Aorta (tissue), 5 donors: ENCODE results near the gene CCNF. TPM values are rescaled to one million over a fixed set of nuclear protein-coding genes. Genes with fewer than 3 reads are reported as not detected.

Experiments
- ATAC-seq: fragments of 200-7000 bp; cut with Tn5 transposase; one replicate; pipeline ENCODE4 v1.9.1; 2022; ENCODE audit warnings: moderate library complexity; ENCODE audit not compliant: low FRiP score
- DNase-seq, 2 donors: peaks; one replicate each; pipeline ENCODE4 v3.0.0-alpha.2; 2020
- H3K27ac ChIP-seq, 2 donors: one replicate each; pipeline ENCODE4 v1.5.1; 2013; ENCODE audit warnings: low read length in 2 of 2, mild to moderate bottlenecking in 2 of 2, moderate library complexity in 2 of 2, control low read depth in 1 of 2, inconsistent platforms in 1 of 2, low read depth in 1 of 2
- H3K27me3 ChIP-seq, 2 donors: one replicate each; pipeline ENCODE4 v1.6.1; 2013; ENCODE audit warnings: control low read depth in 1 of 2, low read length in 1 of 2, mild to moderate bottlenecking in 1 of 2, moderate library complexity in 1 of 2; ENCODE audit not compliant: insufficient read depth in 2 of 2, control insufficient read depth in 1 of 2
- H3K36me3 ChIP-seq, 2 donors: one replicate each; pipeline ENCODE4 v1.6.1; 2013; ENCODE audit warnings: control low read depth in 1 of 2, low read length in 1 of 2, mild to moderate bottlenecking in 1 of 2; ENCODE audit not compliant: insufficient read depth in 2 of 2, control insufficient read depth in 1 of 2
- H3K4me1 ChIP-seq, 2 donors: one replicate each; pipeline ENCODE4 v1.6.1; 2013; ENCODE audit warnings: low read length in 2 of 2, control low read depth in 1 of 2, mild to moderate bottlenecking in 1 of 2, moderate library complexity in 1 of 2; ENCODE audit not compliant: insufficient read depth in 2 of 2, control insufficient read depth in 1 of 2
- H3K4me3 ChIP-seq, 2 donors: one replicate each; pipeline ENCODE4 v1.5.1; 2013; ENCODE audit warnings: low read length in 2 of 2, control low read depth in 1 of 2, mild to moderate bottlenecking in 1 of 2
- H3K9me3 ChIP-seq: one replicate; pipeline ENCODE4 v1.6.1; 2013; ENCODE audit warnings: mild to moderate bottlenecking, low read length; ENCODE audit not compliant: control insufficient read depth
- WGBS, 2 donors: extraction: QIAGEN DNeasy Blood & Tissue Kit; methylation state at CpG; one replicate each; pipeline ENCODE4 v1.1.7; 2013; 5-methylcytosine and 5-hydroxymethylcytosine counted together
- intact Hi-C, 2 donors: fragments of 100-400 bp; cut with DNase I; formaldehyde crosslinking; loops; one replicate each; pipeline versions ENCODE4 v1.14.2 to v1.15.0; 2022
- polyA plus RNA-seq, 2 donors: library from polyadenylated mRNA; stranded (reverse); fragments of 200-250 nt; gene quantifications; one replicate each; pipeline ENCODE4 v1.2.3, GENCODE V29; 2013
- total RNA-seq, 2 donors: library from RNA; stranded (reverse); fragmentation: NEBNext Ultra II Directional; extraction: Animal tissue kit (Norgen Biotek cat#: 25700); gene quantifications; one replicate each; pipeline ENCODE4 v1.2.1, GENCODE V29; 2021
- donor health status: healthy with polysubstance abuse.
- donor health status: Bipolar disorder and iron deficiency.
- donor health status: DM: no; HTN: no; CAD: no.
- donor health status: DM: no; HTN: no; CAD: no.
- donor health status: DM: yes; HTN: yes; CAD: no.

The CCNF gene
- total and polyA plus RNA-seq, 4 donors: 0.33 to 3.6 (median 0.83) TPM

DNA sequence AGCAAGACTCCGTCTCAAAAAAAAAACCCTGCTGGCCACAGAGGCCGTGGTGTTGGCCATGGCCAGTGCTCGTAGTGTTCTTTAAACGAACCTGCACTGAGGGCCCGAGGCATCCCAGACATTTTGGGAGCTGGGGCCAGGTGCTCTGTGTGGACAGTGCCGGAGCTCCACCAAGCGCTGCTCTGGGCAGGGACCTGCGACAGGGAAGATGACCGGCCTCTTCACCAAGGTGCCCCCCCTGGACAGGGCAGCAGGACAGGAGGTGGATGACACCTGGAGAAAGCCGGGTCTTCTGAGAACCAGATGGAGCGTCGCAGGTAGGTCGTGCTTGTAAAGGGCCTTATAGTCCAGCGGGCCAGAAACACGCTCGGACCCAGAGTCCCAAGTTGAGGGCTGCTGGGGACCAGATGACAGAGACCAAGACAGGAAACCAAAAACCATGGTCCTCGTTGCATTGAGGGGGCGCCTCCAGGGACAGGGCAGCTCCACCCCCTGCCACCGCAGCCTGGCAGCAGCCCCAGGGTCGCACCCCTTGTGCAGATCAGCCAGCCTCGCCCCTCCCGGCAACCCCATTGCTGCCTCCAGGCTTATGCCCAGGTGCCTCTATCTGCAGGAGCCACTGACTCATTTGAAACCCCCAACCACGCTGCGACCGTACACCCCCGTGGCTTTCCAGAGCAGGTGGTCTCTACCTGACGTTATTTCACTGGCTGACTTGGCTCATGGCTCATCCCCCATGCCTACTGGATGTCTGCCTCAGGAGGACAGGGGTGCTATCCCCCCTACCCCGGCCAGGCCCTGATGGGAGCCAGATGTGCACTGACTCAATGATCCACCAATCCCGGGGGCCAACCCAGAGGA is 37.6 kb downstream of the CCNF start:
- Histone ChIP-seq H3K4me1 (no peaks in the 10 kb centered on the region), H3K36me3 (no peaks in the 10 kb centered on the region), H3K27me3 (no peaks in the 10 kb centered on the region), H3K27ac (no peak overlapping the region), H3K4me3 (no peak overlapping the region), H3K9me3 (no peaks in the 10 kb centered on the region)
- WGBS, 2 donors: 80 to 81% methylated on average over 29 of the region's 29 CpGs
- ATAC-seq (no peak), DNase-seq (no peak)
- intact Hi-C loops: no loop called here

DNA sequence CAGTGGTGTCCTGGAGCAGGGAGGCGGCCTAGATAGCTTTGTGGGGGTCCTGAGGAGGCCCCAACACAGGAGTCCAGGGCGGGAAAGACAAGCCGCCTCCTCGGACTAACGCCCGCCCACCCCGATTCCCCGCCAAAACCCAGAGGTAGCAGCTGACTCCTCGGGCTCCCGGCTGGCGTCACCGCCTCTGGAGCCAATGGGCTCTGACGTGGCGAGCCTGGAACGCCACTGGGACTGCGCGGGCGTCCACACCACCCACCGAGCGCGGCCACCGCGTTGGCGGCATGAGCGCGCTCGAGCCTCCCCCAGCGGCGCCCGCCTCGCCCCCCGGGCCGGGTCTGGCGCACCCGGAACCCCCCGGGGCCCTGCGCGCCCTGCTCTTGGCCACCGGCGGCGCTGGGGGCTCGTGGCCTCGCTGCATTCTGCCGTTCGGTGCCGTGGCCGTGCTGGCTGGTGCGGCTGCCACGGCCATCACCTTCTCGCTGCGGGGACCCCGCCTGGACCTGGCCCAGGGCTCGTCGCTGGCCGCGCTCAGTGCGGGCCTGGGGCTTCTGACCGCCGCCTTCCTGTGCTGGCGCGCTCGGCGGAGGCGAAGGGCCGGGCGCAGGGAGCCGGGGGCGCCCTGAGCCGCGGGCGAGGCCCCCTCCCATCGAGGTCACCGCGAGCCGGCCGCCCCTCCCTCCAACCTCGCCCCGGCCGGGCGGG is 38.4 kb downstream of the CCNF start:
- WGBS, 2 donors: 1% methylated on average over 61 to 80 of the region's 80 CpGs
- Histone ChIP-seq H3K27me3 (no peaks in the 10 kb centered on the region), H3K4me1 (no peaks in the 10 kb centered on the region), H3K27ac (no peak overlapping the region), H3K36me3 (no peaks in the 10 kb centered on the region), H3K9me3 (no peaks in the 10 kb centered on the region), H3K4me3 (peak overlapping the region; percentile 17 to 43)
- intact Hi-C loops: no loop called here
- ATAC-seq (peak; percentile 77), DNase-seq (peak; percentile 84 to 94)

DNA sequence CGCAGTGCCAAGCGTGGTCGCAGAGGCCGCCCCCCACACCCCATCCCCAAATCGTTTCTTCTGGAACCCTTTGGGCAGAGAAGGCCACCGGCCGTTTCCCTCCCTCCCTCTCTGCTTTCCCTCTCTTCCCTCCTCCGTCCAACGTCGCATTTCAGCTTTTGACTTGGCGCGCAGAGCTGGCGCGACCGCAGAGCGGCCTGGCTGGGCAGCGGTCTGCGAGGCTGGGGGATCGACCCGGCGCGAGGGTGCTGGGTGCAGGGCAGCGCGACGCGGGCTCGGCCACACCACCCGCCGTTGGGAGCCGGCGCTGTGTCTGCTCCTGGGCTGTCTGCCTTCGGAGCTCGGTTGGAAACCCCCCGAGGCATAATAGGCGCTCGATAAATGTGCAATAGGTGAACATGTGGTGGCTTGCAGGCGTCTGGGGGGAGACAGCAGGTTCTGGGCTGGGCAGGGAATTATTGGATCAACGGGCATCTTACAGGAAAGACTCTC is 39.0 kb downstream of the CCNF start:
- ATAC-seq (peak; percentile 8), DNase-seq (no peak)
- intact Hi-C loops: no loop called here
- Histone ChIP-seq H3K27ac (no peak overlapping the region), H3K27me3 (no peaks in the 10 kb centered on the region), H3K9me3 (no peaks in the 10 kb centered on the region), H3K4me3 (peak overlapping the region; percentile 17 to 43), H3K36me3 (no peaks in the 10 kb centered on the region), H3K4me1 (no peaks in the 10 kb centered on the region)
- WGBS, 2 donors: 0% methylated on average over 33 to 38 of the region's 38 CpGs

GRCh38 chr16:2468725-2469398 is 39.6 kb downstream of the CCNF start:
- 4% methylated on average over 14 of the region's 14 CpGs for whole genome bisulfite sequencing, 2 donors
- intact Hi-C loops: no loop called here
- DNase-seq: no peak
- no peaks in the 10 kb centered on the region for H3K4me1 ChIP-seq
- no peaks in the 10 kb centered on the region for H3K36me3 ChIP-seq
- H3K4me3 ChIP-seq: no peak overlapping the region
- H3K27me3 ChIP-seq: no peaks in the 10 kb centered on the region
- no peaks in the 10 kb centered on the region for H3K9me3 ChIP-seq
- no peak for ATAC-seq
- H3K27ac ChIP-seq: no peak overlapping the region

GRCh38 chr16:2469399-2470233 is 40.4 kb downstream of the CCNF start:
- H3K4me1 ChIP-seq: no peaks in the 10 kb centered on the region
- H3K36me3 ChIP-seq: no peaks in the 10 kb centered on the region
- H3K27ac ChIP-seq: no peak overlapping the region
- WGBS, 2 donors: 42 to 52% methylated on average over 16 of the region's 16 CpGs
- DNase-seq: no peak
- ATAC-seq: no peak
- H3K27me3 ChIP-seq: no peaks in the 10 kb centered on the region
- no peaks in the 10 kb centered on the region for H3K9me3 ChIP-seq
- no peak overlapping the region for H3K4me3 ChIP-seq
- intact Hi-C loops: no loop called here

DNA sequence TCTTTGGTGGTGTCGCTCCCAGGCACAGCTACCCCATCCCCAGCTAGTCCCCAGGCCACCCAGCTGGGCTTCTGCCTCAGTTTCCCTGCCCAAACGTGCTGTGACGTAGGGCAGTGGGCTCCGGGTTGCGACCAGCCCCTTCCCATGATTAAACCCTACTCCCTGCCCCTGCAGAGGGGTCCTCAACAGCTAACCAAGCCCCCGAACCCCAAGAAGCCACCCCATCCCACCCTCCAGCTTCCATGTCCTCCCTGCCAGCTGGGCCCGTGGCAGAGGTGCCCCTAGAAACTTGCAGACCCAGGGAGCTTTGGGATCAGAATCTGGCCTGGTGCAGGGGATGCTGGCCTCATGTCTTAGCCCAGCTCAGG is 41.0 kb downstream of the CCNF start:
- no peak overlapping the region for H3K27ac ChIP-seq
- H3K4me3 ChIP-seq: no peak overlapping the region
- no peak for ATAC-seq
- no peak for DNase-seq
- no peaks in the 10 kb centered on the region for H3K27me3 ChIP-seq
- intact Hi-C loops: no loop called here
- H3K36me3 ChIP-seq: no peaks in the 10 kb centered on the region
- no peaks in the 10 kb centered on the region for H3K4me1 ChIP-seq
- H3K9me3 ChIP-seq: no peaks in the 10 kb centered on the region
- WGBS, 2 donors: 79 to 84% methylated on average over 7 of the region's 7 CpGs

DNA sequence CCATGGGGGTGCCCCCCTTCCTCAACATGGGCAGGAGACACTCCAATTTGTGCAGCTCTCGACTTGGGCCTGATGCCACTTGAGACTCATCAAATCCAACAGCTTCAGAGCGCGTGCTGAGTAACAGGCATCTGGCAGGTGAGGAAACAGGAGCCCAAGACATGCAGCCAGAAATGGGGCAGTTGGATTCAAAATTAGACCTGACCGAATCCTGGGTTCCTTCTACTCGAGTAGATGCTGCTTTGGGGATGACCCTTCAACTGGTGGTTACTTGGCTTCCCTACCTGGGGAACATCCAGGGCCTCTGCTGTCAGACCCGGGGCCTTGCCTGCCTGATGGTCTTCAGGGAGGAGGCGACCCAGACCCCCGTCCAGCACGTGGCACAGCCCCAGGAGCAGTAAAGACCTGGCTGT is 41.4 kb downstream of the CCNF start:
- no peak for ATAC-seq
- Histone ChIP-seq H3K27me3 (no peaks in the 10 kb centered on the region), H3K9me3 (no peaks in the 10 kb centered on the region), H3K4me3 (no peak overlapping the region), H3K36me3 (no peaks in the 10 kb centered on the region), H3K4me1 (no peaks in the 10 kb centered on the region), H3K27ac (no peak overlapping the region)
- intact Hi-C loops: no loop called here
- DNase-seq: no peak
- 22 to 39% methylated on average over 9 of the region's 9 CpGs for WGBS, 2 donors

DNA sequence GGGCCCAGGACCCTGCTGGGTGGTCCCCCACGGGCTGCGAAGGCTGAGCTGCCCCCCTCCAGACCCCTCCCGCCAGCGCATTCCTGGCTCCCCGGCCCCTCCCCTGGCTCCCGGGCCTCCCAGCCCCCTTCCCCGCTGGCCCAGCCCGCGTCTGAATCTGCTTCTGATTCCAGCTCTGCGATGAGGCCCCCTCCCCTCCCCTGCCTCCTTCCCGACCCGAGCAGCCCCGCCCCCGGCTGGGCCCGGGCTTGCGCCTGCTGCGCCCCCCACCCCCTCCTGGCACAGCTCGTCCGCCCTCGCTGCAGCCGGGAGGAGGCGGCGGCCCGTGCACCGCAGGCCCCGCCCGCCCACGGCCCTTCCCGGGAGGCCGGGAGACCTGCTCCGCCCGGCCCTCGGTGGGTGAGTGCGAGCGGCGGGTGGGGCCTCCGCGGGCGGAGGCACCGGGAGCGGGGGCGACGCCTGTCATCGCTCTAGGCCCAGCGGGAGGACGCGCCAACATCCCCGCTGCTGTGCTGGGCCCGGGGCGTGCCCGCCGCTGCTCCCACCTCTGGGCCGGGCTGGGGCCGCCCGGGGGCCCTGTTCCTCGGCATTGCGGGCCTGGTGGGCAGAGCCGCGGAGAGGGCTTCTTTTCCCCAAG is 41.9 kb downstream of the CCNF start, which contains the start of gene NTN3:
NTN3 (plus strand) TSS at position 282 of the 637 bp plus-strand sequence. CDS start 405 bp downstream, outside the sequence.
- Histone ChIP-seq H3K27ac (no peak within 1 kb of the TSS), H3K4me3 (no peak within 1 kb of the TSS), H3K36me3 (no peaks in the 10 kb centered on the region), H3K27me3 (no peaks in the 10 kb centered on the region), H3K9me3 (no peaks in the 10 kb centered on the region), H3K4me1 (no peaks in the 10 kb centered on the region)
- ATAC-seq: no peak
- no peak for DNase-seq
- intact Hi-C loops: no loop called here
- 0 to 1% methylated on average over 27 to 59 of the region's 59 CpGs for WGBS, 2 donors
